Measurements from ENCODE around the gene PLEKHH1.

Gene PLEKHH1

DNA sequence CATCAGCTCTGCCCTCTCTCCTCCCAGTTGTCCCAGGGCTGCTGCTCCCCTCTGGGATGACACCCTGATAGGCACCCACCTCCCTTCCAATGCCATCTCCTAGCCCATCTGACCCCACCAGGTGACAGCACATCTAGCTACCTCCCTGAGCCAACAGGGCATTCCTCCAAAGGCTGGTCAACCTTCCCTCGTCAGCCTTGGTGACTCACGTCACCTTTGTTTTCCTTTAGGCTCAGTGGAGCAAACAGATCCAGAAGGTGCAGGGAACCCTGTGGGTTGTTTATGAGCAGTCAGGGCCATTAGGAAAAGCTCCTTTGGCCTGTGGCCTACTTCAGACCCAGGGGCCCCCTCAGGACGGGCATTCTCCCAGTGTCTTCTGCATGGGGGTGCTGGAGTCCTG lies 34.6 kb downstream of the PLEKHH1 start:
- no peak overlapping the region for H3K27ac ChIP-seq (ENCODE audit: low read length)
- no peaks in the 10 kb centered on the region for H3K79me2 ChIP-seq (ENCODE audit: low read length)
- H2AFZ ChIP-seq (ENCODE audit: low read depth, low read length), result no peak overlapping the region
- TF ChIP-seq EZH2phosphoT487 (IDR thresholded peaks at IDR 0.05; ENCODE audit: low read depth), result no peak
- TF ChIP-seq, protein P1, sequence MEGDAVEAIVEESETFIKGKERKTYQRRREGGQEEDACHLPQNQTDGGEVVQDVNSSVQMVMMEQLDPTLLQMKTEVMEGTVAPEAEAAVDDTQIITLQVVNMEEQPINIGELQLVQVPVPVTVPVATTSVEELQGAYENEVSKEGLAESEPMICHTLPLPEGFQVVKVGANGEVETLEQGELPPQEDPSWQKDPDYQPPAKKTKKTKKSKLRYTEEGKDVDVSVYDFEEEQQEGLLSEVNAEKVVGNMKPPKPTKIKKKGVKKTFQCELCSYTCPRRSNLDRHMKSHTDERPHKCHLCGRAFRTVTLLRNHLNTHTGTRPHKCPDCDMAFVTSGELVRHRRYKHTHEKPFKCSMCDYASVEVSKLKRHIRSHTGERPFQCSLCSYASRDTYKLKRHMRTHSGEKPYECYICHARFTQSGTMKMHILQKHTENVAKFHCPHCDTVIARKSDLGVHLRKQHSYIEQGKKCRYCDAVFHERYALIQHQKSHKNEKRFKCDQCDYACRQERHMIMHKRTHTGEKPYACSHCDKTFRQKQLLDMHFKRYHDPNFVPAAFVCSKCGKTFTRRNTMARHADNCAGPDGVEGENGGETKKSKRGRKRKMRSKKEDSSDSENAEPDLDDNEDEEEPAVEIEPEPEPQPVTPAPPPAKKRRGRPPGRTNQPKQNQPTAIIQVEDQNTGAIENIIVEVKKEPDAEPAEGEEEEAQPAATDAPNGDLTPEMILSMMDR (IDR thresholded peaks at IDR 0.05; ENCODE audit: low read depth, low read length), result no peak
- no peak overlapping the region for H3K9ac ChIP-seq (ENCODE audit: low read length)
- H3K9me3 ChIP-seq (ENCODE audit: insufficient read depth, low read length), result no peaks in the 10 kb centered on the region
- no peak overlapping the region for H3K4me3 ChIP-seq (ENCODE audit: low read length)
- H3K4me1 ChIP-seq (ENCODE audit: low read length), result peaks cover 9% of the 10 kb centered on the region
- no peaks in the 10 kb centered on the region for H3K36me3 ChIP-seq (replicated peaks; ENCODE audit: low read depth, low read length)
- H4K20me1 ChIP-seq (ENCODE audit: insufficient read depth, low read length), result no peaks in the 10 kb centered on the region
- H3K4me2 ChIP-seq (ENCODE audit: low read length), result no peak overlapping the region
- no peaks in the 10 kb centered on the region for H3K27me3 ChIP-seq (ENCODE audit: low read depth, low read length)

DNA sequence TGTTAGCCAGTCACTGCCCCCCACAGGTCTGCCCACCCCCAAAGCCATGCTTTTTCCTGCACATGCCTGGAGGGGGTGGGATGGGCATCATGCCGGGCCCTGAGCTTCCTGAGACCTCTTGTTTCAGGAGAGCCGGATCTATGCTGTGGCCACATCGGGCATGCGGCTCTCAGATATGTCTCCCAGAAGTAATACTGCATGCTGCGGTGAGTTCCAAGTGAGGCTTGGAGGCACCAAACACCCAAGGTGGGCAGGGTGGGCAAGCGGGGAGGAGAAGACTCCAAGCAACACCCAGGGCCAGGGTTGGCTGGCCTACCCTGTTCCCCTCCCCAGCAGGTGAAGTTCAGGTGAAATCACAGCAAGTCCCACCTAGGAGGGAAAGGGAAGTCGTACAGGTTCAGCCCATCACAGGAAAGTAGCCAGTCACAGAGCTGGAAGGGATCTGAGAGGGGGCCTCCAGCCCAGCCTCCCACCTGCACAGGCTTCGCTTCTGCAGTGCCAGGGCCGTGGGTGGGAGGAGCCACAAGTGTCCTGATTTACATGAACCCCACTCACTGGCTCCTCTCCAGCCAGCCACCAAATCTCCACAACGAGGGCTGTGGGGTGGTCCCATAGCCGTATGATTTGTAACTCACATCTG lies 36.0 kb downstream of the PLEKHH1 start:
- H3K36me3 ChIP-seq (replicated peaks; ENCODE audit: low read depth, low read length), result no peaks in the 10 kb centered on the region
- no peak overlapping the region for H3K4me2 ChIP-seq (ENCODE audit: low read length)
- no peak overlapping the region for H3K9ac ChIP-seq (ENCODE audit: low read length)
- H3K9me3 ChIP-seq (ENCODE audit: insufficient read depth, low read length), result no peaks in the 10 kb centered on the region
- H3K27ac ChIP-seq (ENCODE audit: low read length), result no peak overlapping the region
- H3K4me1 ChIP-seq (ENCODE audit: low read length), result peaks cover 9% of the 10 kb centered on the region
- H3K27me3 ChIP-seq (ENCODE audit: low read depth, low read length), result no peaks in the 10 kb centered on the region
- TF ChIP-seq, protein P1 (IDR thresholded peaks at IDR 0.05; ENCODE audit: low read depth, low read length), result no peak
- TF ChIP-seq EZH2phosphoT487 (IDR thresholded peaks at IDR 0.05; ENCODE audit: low read depth), result no peak
- H3K79me2 ChIP-seq (ENCODE audit: low read length), result no peaks in the 10 kb centered on the region
- H3K4me3 ChIP-seq (ENCODE audit: low read length), result no peak overlapping the region
- no peak overlapping the region for H2AFZ ChIP-seq (ENCODE audit: low read depth, low read length)
- no peaks in the 10 kb centered on the region for H4K20me1 ChIP-seq (ENCODE audit: insufficient read depth, low read length)

DNA sequence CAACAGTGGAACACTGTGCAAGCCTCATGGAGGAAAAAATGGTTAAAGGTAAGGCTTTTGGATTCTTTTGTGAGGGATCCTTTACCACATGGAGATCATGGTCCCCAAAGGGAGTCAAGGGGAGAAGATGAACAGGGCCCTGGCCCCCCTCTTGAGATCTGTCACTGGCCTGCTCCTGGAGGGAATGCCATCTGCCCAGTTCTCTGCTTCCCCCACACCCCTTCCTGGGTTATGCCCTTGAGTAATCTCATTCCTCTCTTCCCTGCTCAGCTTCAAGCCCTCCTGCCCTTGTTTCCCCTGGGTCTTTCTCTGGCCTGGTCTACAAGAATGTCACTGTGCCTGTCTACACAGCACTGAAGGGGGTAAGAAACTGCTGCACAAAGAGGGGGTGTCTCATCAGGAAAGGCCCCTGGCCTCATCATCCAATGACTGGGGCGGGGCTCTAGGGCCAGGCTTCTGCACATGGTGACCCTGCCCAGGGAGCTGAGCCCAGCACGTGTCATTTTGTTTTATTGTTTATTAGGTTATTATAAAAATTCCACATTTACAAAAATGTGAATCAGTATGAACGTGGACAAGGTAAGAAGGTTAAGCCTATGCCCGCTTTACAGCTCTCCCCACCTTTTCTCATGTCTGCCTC lies 36.7 kb downstream of the PLEKHH1 start:
- Histone ChIP-seq H3K27me3 (ENCODE audit: low read depth, low read length) (no peaks in the 10 kb centered on the region), H3K9me3 (ENCODE audit: insufficient read depth, low read length) (no peaks in the 10 kb centered on the region), H3K36me3 (replicated peaks; ENCODE audit: low read depth, low read length) (no peaks in the 10 kb centered on the region)

DNA sequence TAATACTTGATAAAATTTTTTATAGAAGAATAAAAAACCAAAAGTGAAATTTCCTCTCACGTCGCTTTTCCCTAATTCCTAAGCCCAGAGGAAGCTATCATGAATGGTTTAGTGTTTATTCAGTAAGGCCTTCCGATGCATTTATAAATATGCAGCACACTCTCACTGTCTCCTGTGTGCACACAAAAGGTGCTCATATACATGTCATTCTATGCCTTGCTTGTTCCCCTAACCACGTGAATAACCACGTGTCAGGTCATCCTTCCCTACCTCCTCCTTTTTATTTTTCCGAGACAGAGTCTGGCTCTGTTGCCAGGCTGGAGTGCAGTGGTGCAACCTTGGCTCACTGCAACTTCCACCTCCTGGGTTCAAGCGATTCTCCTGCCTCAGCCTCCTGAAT lies 37.4 kb downstream of the PLEKHH1 start:
- H3K27me3 ChIP-seq (ENCODE audit: low read depth, low read length), result no peaks in the 10 kb centered on the region
- H2AFZ ChIP-seq (ENCODE audit: low read depth, low read length), result no peak overlapping the region
- H3K4me1 ChIP-seq (ENCODE audit: low read length), result peaks cover 11% of the 10 kb centered on the region
- no peaks in the 10 kb centered on the region for H3K9me3 ChIP-seq (ENCODE audit: insufficient read depth, low read length)
- no peaks in the 10 kb centered on the region for H3K79me2 ChIP-seq (ENCODE audit: low read length)
- TF ChIP-seq, protein P1 (IDR thresholded peaks at IDR 0.05; ENCODE audit: low read depth, low read length), result no peak
- no peak for TF ChIP-seq EZH2phosphoT487 (IDR thresholded peaks at IDR 0.05; ENCODE audit: low read depth)
- H3K9ac ChIP-seq (ENCODE audit: low read length), result no peak overlapping the region
- H3K27ac ChIP-seq (ENCODE audit: low read length), result no peak overlapping the region
- H3K4me3 ChIP-seq (ENCODE audit: low read length), result no peak overlapping the region
- no peaks in the 10 kb centered on the region for H3K36me3 ChIP-seq (replicated peaks; ENCODE audit: low read depth, low read length)
- no peak overlapping the region for H3K4me2 ChIP-seq (ENCODE audit: low read length)
- H4K20me1 ChIP-seq (ENCODE audit: insufficient read depth, low read length), result no peaks in the 10 kb centered on the region

More for the DNA sequence above, 36.7 kb downstream of the PLEKHH1 start:
- no peaks in the 10 kb centered on the region for H4K20me1 ChIP-seq (ENCODE audit: insufficient read depth, low read length)
- H2AFZ ChIP-seq (ENCODE audit: low read depth, low read length), result no peak overlapping the region
- no peak overlapping the region for H3K4me3 ChIP-seq (ENCODE audit: low read length)
- H3K4me1 ChIP-seq (ENCODE audit: low read length), result peaks cover 9% of the 10 kb centered on the region
- H3K27ac ChIP-seq (ENCODE audit: low read length), result no peak overlapping the region
- H3K4me2 ChIP-seq (ENCODE audit: low read length), result no peak overlapping the region
- no peak overlapping the region for H3K9ac ChIP-seq (ENCODE audit: low read length)
- H3K79me2 ChIP-seq (ENCODE audit: low read length), result no peaks in the 10 kb centered on the region
- TF ChIP-seq, protein P1 (IDR thresholded peaks at IDR 0.05; ENCODE audit: low read depth, low read length), result no peak
